WERI-Rb-1 (cell line): ENCODE data around the gene PPAT.
A peak's percentile ranks its signal among the peaks of the same experiment; 100 is the strongest.
"Not testable (repeated sequence)": the region's sequence is repeated elsewhere in the genome, so short reads cannot be mapped to it uniquely, and the experiment has no call there.

ENCODE experiments used
- DNase-seq: peaks from one replicate; pipeline ENCODE4 v3.0.0-alpha.2; 2020
- H3K27ac ChIP-seq: fragments of 250-450 bp; sonication (Bioruptor Pico); 2 replicates; pipeline ENCODE4 v1.5.1; 2020; ENCODE audit warnings: mild to moderate bottlenecking, moderate library complexity
- H3K27me3 ChIP-seq: fragments of 250-450 bp; sonication (Bioruptor Pico); 2 replicates; pipeline ENCODE4 v1.5.1; 2021; ENCODE audit warnings: mild to moderate bottlenecking, low read depth, moderate library complexity; ENCODE audit not compliant: insufficient read depth, severe bottlenecking
- H3K36me3 ChIP-seq: fragments of 250-450 bp; sonication (Bioruptor Pico); 2 replicates; pipeline ENCODE4 v1.5.1; 2020; ENCODE audit warnings: mild to moderate bottlenecking, moderate library complexity
- H3K4me3 ChIP-seq: 2 replicates; pipeline ENCODE4 v1.5.1; 2011; ENCODE audit warnings: low read depth, mild to moderate bottlenecking, control low read depth, low read length
- H3K9me3 ChIP-seq: fragments of 250-450 bp; sonication (Bioruptor Pico); 2 replicates; pipeline ENCODE4 v1.5.1; 2021; ENCODE audit warnings: mild to moderate bottlenecking, moderate library complexity; ENCODE audit not compliant: severe bottlenecking
- CTCF ChIP-seq: IDR thresholded peaks from 2 replicates; pipeline ENCODE4 v1.5.1; 2011; ENCODE audit warnings: low read depth, mild to moderate bottlenecking, control low read depth, inconsistent platforms, low read length

PPAT gene

GRCh38 chr4:56468097-56468422 is 32.6 kb upstream of the PPAT start:
- no peaks in the 10 kb centered on the region for H3K27me3 ChIP-seq
- peak; percentile 27 for DNase-seq
- H3K36me3 ChIP-seq = peaks cover 40% of the 10 kb centered on the region
- H3K9me3 ChIP-seq = no peaks in the 10 kb centered on the region
- H3K4me3 ChIP-seq = peak overlapping the region; percentile 83
- H3K27ac ChIP-seq = peak overlapping the region; percentile 85
- no peak for TF ChIP-seq CTCF

GRCh38 chr4:56467284-56468096 is 32.1 kb upstream of the PPAT start, which contains the start of gene SRP72:
TSS of gene SRP72 (plus strand) at chr4:56467617. CDS start at chr4:56467636, 19 bp downstream.
- H3K9me3 ChIP-seq = no peaks in the 10 kb centered on the region
- no peaks in the 10 kb centered on the region for H3K27me3 ChIP-seq
- peaks cover 41% of the 10 kb centered on the region for H3K36me3 ChIP-seq
- peak within 1 kb of the TSS; percentile 83 for H3K4me3 ChIP-seq
- DNase-seq = peak; percentile 90
- no peak for TF ChIP-seq CTCF
- H3K27ac ChIP-seq = peak within 1 kb of the TSS; percentile 85

GRCh38 chr4:56466910-56467283 is 31.5 kb upstream of the PPAT start:
- no peaks in the 10 kb centered on the region for H3K27me3 ChIP-seq
- no peak for DNase-seq
- no peaks in the 10 kb centered on the region for H3K9me3 ChIP-seq
- peak overlapping the region; percentile 85 for H3K27ac ChIP-seq
- peak overlapping the region; percentile 83 for H3K4me3 ChIP-seq
- peaks cover 43% of the 10 kb centered on the region for H3K36me3 ChIP-seq
- no peak for TF ChIP-seq CTCF

- Histone ChIP-seq H3K4me3 (peak overlapping the region; percentile 83), H3K27ac (peak overlapping the region; percentile 85; the same call in 1 of the 2 replicates), H3K36me3 (peaks cover 43% of the 10 kb centered on the region)
- H3K27me3 ChIP-seq, DNase-seq, H3K9me3 ChIP-seq: not testable (repeated sequence)
Observed at GRCh38 chr4:56466296-56466761, 30.9 kb upstream of the PPAT start.

GRCh38 chr4:56465599-56466295 is 30.3 kb upstream of the PPAT start:
- Histone ChIP-seq H3K4me3 (peak overlapping the region; percentile 83), H3K27me3 (no peaks in the 10 kb centered on the region), H3K36me3 (peaks cover 43% of the 10 kb centered on the region), H3K27ac (no peak overlapping the region), H3K9me3 (no peaks in the 10 kb centered on the region)
- no peak for TF ChIP-seq CTCF
- peak; percentile 17 for DNase-seq

- TF ChIP-seq CTCF = no peak
- H3K9me3 ChIP-seq = no peaks in the 10 kb centered on the region
- DNase-seq = no peak
- H3K27me3 ChIP-seq = no peaks in the 10 kb centered on the region
- H3K4me3 ChIP-seq = no peak overlapping the region
- H3K27ac ChIP-seq = no peak overlapping the region
- peaks cover 43% of the 10 kb centered on the region for H3K36me3 ChIP-seq
Observed at GRCh38 chr4:56464581-56464980, 29.2 kb upstream of the PPAT start.
